T-helper 1 cell treated with Interleukin-12 subunit alpha and Interleukin-12 subunit beta and Interleukin-4 antibody, amounts not matched to agents 30 μg/mL and 1 μg/mL, for 36 hours (primary cell): ENCODE data around the gene CTRL.
"Not testable (repeated sequence)": the region's sequence is repeated elsewhere in the genome, so short reads cannot be mapped to it uniquely, and the experiment has no call there.

Experiments used
- H3K27ac Mint-ChIP-seq: one replicate; pipeline ENCODE4 v1.8.0; 2021; ENCODE audit warnings: mild to moderate bottlenecking, mixed read lengths
- H3K27me3 Mint-ChIP-seq: one replicate; pipeline ENCODE4 v1.8.0; 2021; ENCODE audit warnings: low read depth, mixed read lengths
- H3K36me3 Mint-ChIP-seq: one replicate; pipeline ENCODE4 v1.8.0; 2021; ENCODE audit warnings: low read depth, mixed read lengths
- H3K4me1 Mint-ChIP-seq: one replicate; pipeline ENCODE4 v1.8.0; 2021; ENCODE audit warnings: low read depth, mixed read lengths
- H3K4me3 Mint-ChIP-seq: one replicate; pipeline ENCODE4 v1.8.0; 2021; ENCODE audit warnings: mild to moderate bottlenecking, moderate library complexity, mixed read lengths
- H3K9me3 Mint-ChIP-seq: one replicate; pipeline ENCODE4 v1.8.0; 2021; ENCODE audit warnings: mixed read lengths

CTRL gene

GRCh38 chr16:67931712-67932461, at the start of gene CTRL:
Gene CTRL (minus strand): TSS chr16:67931862. CDS start chr16:67931852, 10 bp downstream.
- H3K27me3 Mint-ChIP-seq: no peaks in the 10 kb centered on the region
- no peak within 1 kb of the TSS for H3K4me3 Mint-ChIP-seq
- H3K36me3 Mint-ChIP-seq: peaks cover 41% of the 10 kb centered on the region
- H3K4me1 Mint-ChIP-seq: peaks cover 18% of the 10 kb centered on the region
- peak within 1 kb of the TSS; percentile 20 for H3K27ac Mint-ChIP-seq
- no peaks in the 10 kb centered on the region for H3K9me3 Mint-ChIP-seq

- Mint-ChIP-seq H3K27ac (no peak within 1 kb of the TSS), H3K4me3 (no peak within 1 kb of the TSS), H3K36me3 (no peaks in the 10 kb centered on the region), H3K4me1 (peaks cover 23% of the 10 kb centered on the region), H3K27me3 (peaks cover 11% of the 10 kb centered on the region), H3K9me3 (no peaks in the 10 kb centered on the region)
These were observed 48.5 kb upstream of the CTRL start, which contains the start of gene DPEP3 for GRCh38 chr16:67979955-67980678. Gene DPEP3 (minus strand): TSS chr16:67980499. CDS start chr16:67980380, 119 bp downstream.

- Mint-ChIP-seq H3K4me3 (no peak overlapping the region), H3K9me3 (no peaks in the 10 kb centered on the region), H3K27me3 (peaks cover 11% of the 10 kb centered on the region), H3K36me3 (no peaks in the 10 kb centered on the region), H3K4me1 (no peaks in the 10 kb centered on the region), H3K27ac (no peak overlapping the region)
These were observed 46.0 kb upstream of the CTRL start for GRCh38 chr16:67977469-67978227.

GRCh38 chr16:67977005-67977404, 45.3 kb upstream of the CTRL start:
- H3K4me1 Mint-ChIP-seq: no peaks in the 10 kb centered on the region
- no peak overlapping the region for H3K4me3 Mint-ChIP-seq
- H3K9me3 Mint-ChIP-seq: no peaks in the 10 kb centered on the region
- no peaks in the 10 kb centered on the region for H3K36me3 Mint-ChIP-seq
- H3K27me3 Mint-ChIP-seq: peaks cover 11% of the 10 kb centered on the region
- H3K27ac Mint-ChIP-seq: no peak overlapping the region

GRCh38 chr16:67976205-67976604, 44.5 kb upstream of the CTRL start:
- Mint-ChIP-seq H3K4me3 (no peak overlapping the region), H3K27ac (no peak overlapping the region), H3K4me1 (no peaks in the 10 kb centered on the region), H3K36me3 (no peaks in the 10 kb centered on the region), H3K27me3 (peaks cover 11% of the 10 kb centered on the region), H3K9me3 (no peaks in the 10 kb centered on the region)

GRCh38 chr16:67975321-67976105, 43.9 kb upstream of the CTRL start:
- H3K27me3 Mint-ChIP-seq: peaks cover 11% of the 10 kb centered on the region
- H3K27ac Mint-ChIP-seq: no peak overlapping the region

GRCh38 chr16:67972285-67972684, 40.6 kb upstream of the CTRL start:
- not testable (repeated sequence) for H3K36me3 Mint-ChIP-seq, H3K27ac Mint-ChIP-seq, H3K4me1 Mint-ChIP-seq, H3K27me3 Mint-ChIP-seq, H3K4me3 Mint-ChIP-seq, H3K9me3 Mint-ChIP-seq

More at GRCh38 chr16:67975321-67976105, 43.9 kb upstream of the CTRL start:
- H3K4me1 Mint-ChIP-seq: no peaks in the 10 kb centered on the region
- no peak overlapping the region for H3K4me3 Mint-ChIP-seq
- H3K36me3 Mint-ChIP-seq: no peaks in the 10 kb centered on the region
- H3K9me3 Mint-ChIP-seq: no peaks in the 10 kb centered on the region

- H3K36me3 Mint-ChIP-seq: no peaks in the 10 kb centered on the region
- no peaks in the 10 kb centered on the region for H3K9me3 Mint-ChIP-seq
- H3K27me3 Mint-ChIP-seq: peaks cover 6% of the 10 kb centered on the region
- no peak overlapping the region for H3K27ac Mint-ChIP-seq
- H3K4me1 Mint-ChIP-seq: peaks cover 20% of the 10 kb centered on the region
- peak overlapping the region; percentile 33 for H3K4me3 Mint-ChIP-seq
These were observed 39.4 kb upstream of the CTRL start for GRCh38 chr16:67971111-67971510.

- Mint-ChIP-seq H3K4me3 (peak overlapping the region; percentile 96), H3K27me3 (no peaks in the 10 kb centered on the region), H3K9me3 (no peaks in the 10 kb centered on the region), H3K36me3 (no peaks in the 10 kb centered on the region), H3K4me1 (peaks cover 29% of the 10 kb centered on the region), H3K27ac (peak overlapping the region; percentile 97)
These were observed 37.8 kb upstream of the CTRL start for GRCh38 chr16:67969254-67970039.

- H3K36me3 Mint-ChIP-seq: no peaks in the 10 kb centered on the region
- peak within 1 kb of the TSS; percentile 96 for H3K4me3 Mint-ChIP-seq
- H3K27ac Mint-ChIP-seq: peak within 1 kb of the TSS; percentile 97
- H3K27me3 Mint-ChIP-seq: no peaks in the 10 kb centered on the region
- peaks cover 29% of the 10 kb centered on the region for H3K4me1 Mint-ChIP-seq
- no peaks in the 10 kb centered on the region for H3K9me3 Mint-ChIP-seq
These were observed 37.0 kb upstream of the CTRL start, which contains the start of gene SLC12A4 for GRCh38 chr16:67968400-67969253. Gene SLC12A4 (minus strand): TSS chr16:67968637. CDS start chr16:67968553, 84 bp downstream.

- peaks cover 29% of the 10 kb centered on the region for H3K4me1 Mint-ChIP-seq
- peak overlapping the region; percentile 91 for H3K27ac Mint-ChIP-seq
- H3K36me3 Mint-ChIP-seq: no peaks in the 10 kb centered on the region
- H3K9me3 Mint-ChIP-seq: no peaks in the 10 kb centered on the region
- no peaks in the 10 kb centered on the region for H3K27me3 Mint-ChIP-seq
- peak overlapping the region; percentile 96 for H3K4me3 Mint-ChIP-seq
These were observed 36.3 kb upstream of the CTRL start for GRCh38 chr16:67967958-67968399.

GRCh38 chr16:67967183-67967957, 35.7 kb upstream of the CTRL start:
- peak overlapping the region; percentile 95 for H3K4me3 Mint-ChIP-seq
- H3K36me3 Mint-ChIP-seq: peaks cover 2% of the 10 kb centered on the region
- peak overlapping the region; percentile 91 for H3K27ac Mint-ChIP-seq
- no peaks in the 10 kb centered on the region for H3K27me3 Mint-ChIP-seq
- no peaks in the 10 kb centered on the region for H3K9me3 Mint-ChIP-seq
- peaks cover 29% of the 10 kb centered on the region for H3K4me1 Mint-ChIP-seq
